Tongue (tissue), 2 donors: ENCODE results near the gene FOXQ1. TPM values are rescaled to one million over a fixed set of nuclear protein-coding genes. Genes with fewer than 3 reads are reported as not detected.
A peak's percentile ranks its signal among the peaks of the same experiment; 100 is the strongest.
"Not testable (repeated sequence)": the region's sequence is repeated elsewhere in the genome, so short reads cannot be mapped to it uniquely, and the experiment has no call there.

Experiments used
- DNase-seq: peaks from one replicate; pipeline ENCODE4 v3.0.0-alpha.2; 2015
- total RNA-seq: library from RNA; depleted of rRNA; stranded (reverse); fragments of >200 nt; gene quantifications from one replicate; pipeline ENCODE4 v1.2.3, GENCODE V29; 2014

FOXQ1 gene
- total RNA-seq, 1 donor from 2014 or later: 6.4 TPM

DNA sequence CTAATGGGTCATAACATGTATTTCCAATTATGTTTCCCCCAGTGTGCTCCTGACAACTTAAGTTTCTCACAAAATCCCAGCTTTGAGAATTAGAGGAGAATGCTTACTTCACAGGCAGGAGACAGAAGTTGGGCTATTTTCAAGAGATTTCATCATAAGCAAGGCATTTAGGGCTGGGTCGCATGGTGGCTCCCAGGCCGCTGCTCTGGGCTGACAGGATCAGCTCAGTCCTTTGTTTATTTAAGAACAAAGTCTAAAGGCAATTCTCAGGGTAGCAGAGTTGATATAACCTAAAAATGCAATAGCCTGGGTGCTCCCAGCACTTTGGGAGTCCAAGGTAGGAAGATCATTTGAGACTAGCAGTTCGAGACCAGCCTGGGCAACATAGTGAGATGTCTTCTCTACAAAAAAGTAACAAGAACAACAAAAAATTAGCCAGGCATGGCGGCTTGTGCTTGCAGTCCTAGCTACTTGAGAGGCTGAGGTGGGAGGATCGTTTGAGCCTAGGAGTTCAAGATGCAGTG is 10.9 kb downstream of the FOXQ1 start:
- DNase-seq: peak; percentile 77

GRCh38 chr6:1324936-1325335 is 13.0 kb downstream of the FOXQ1 start:
- DNase-seq: no peak

DNA sequence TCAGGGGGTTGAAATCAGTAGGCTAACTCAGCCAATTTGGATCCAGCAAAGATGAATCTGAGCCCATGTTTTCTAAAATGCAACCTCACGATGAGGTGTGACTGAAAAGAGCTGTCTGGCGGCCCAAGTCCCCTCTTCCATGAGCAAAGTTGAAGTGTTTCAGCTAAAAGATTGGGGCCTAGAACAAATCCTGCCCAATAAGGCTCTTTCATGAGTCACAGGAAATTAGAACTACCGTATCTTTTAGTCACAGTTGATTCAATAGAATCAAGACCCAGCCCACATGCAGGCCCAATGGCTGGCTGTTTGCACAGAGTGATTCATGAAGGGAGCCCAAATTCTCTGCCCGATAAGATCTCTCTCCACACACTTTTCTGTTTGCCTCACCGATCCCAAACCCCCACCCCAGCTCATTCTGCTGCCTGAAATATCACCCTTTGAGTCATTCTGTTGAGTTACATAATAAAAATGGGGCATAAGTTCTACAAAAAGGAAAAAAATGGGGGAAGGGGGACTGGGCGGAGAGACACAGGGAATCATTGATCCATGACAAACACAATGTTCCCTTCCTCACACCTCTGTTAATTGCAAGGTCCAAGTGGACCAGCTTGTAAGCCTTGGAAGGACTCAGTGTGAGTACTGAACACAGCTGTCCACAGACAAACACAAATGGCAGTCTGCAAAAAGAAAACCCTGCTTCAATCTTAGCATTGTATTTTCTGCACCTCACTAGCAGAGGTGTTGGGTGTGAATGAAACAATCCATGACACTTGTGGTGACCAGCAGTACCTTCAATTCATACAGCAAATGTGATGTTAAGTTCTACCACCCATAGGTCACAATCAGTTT is 13.8 kb downstream of the FOXQ1 start:
- no peak for DNase-seq

DNA sequence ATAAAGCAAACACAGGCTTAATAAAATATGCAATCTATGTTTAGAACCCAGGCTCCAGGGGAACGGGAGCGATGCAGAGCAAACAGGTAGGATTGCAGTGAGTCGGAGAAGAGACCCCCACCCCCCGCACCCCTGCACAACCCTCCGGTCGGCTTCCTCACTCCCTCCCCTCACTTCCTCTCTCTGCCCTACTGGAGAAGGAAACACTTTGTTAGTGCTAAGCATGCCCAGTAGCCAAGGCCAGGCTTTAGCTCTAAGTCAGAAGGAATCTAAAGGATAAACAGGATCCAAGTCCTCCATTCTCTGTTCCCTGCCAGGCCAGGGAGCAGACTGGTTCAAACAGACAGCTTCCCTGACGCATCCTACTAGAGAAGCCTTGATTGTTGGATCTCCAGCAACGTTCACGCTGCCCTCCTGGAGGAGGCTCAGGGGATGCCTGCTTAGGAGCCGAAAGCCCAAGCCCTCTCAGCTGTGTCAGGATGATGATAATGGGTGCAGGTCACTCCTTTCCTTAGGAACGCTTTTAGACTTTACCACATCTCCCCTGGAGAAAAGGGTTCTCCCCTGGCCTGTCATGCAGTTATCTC is 14.7 kb downstream of the FOXQ1 start:
- DNase-seq: no peak

- no peak for DNase-seq
These were observed 15.7 kb downstream of the FOXQ1 start for GRCh38 chr6:1327630-1328029.

GRCh38 chr6:1328129-1328800 is 16.4 kb downstream of the FOXQ1 start:
- no peak for DNase-seq

DNA sequence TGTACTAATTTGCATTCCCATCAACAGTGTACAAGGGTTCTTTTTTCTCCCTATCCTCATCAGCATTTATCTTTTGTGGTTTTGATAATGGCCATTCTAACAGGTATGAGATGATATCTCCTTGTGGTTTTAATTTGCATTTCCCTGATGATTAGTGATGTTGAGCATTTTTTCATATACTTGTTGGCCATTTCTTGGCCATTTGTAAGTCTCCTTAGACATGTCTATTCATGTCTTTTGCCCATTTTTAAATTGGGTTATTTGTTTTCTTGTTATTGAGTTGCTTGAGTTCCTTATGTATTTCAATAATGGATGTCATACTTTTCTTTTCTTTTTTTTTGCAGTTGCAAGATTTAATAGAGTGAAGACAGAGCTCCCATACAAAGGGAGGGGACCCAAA is 17.8 kb downstream of the FOXQ1 start:
- no peak for DNase-seq

- DNase-seq: no peak
These were observed 22.8 kb downstream of the FOXQ1 start for GRCh38 chr6:1334684-1335083.

- DNase-seq: peak; percentile 76
These were observed 23.6 kb downstream of the FOXQ1 start for GRCh38 chr6:1335367-1336037.

GRCh38 chr6:1336246-1336843 is 24.4 kb downstream of the FOXQ1 start:
- DNase-seq: peak; percentile 57

DNA sequence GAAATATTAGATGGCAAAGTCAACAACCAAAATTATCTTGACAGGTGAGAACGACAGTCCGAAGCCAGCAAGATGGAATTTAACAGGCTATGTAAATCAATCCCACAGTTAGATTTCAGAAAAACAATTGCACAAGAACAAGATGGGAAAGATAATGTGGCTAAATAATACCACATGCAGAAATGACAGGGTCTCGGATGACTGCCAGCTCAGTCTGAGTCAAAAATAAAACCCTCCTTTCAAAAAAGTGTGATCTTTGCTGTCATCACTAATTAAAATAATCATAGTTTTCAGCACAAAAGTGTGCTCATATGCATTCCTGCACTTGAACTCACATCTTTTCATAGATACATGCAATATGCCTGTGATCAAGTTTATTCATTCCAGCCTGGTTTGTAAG is 25.9 kb downstream of the FOXQ1 start:
- DNase-seq: no peak

DNA sequence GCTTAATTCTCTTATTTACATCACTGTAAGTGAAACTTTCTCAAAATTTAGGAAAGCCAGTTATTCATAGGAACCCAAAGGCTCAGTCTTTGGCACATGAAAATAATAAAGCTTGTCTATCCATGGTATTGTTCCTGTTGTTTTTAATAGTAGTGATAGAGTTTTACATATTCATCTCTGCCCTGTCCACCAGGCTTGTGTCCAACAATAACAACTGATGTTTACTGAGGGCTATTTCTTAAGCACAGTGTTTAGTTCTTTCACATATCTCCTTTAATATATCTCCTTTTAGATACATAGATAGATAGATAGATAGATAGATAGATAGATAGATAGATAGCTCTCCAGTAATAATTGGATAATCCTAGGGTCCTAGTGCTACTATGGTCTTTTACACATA is 34.2 kb downstream of the FOXQ1 start:
- no peak for DNase-seq

- no peak for DNase-seq
These were observed 34.7 kb downstream of the FOXQ1 start for GRCh38 chr6:1346558-1347091.

DNA sequence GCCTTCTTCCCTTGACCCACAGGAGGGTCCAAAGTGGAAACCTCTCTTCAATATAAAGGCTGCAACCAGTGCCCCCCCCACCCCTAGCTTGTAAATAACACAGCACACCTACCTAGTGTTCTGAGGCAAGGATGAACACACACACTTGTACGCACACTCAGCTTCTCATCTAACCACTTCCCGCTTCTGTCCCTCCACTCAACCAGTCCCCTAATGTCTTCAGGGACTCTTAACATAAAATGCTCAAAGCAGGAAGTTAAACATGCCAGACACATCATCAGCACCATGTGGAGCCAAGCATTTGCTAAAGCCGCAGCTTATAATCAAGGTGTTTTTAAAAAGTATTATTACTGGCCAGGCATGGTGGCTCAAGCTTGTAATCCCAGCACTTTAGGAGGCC is 35.3 kb downstream of the FOXQ1 start:
- no peak for DNase-seq

DNA sequence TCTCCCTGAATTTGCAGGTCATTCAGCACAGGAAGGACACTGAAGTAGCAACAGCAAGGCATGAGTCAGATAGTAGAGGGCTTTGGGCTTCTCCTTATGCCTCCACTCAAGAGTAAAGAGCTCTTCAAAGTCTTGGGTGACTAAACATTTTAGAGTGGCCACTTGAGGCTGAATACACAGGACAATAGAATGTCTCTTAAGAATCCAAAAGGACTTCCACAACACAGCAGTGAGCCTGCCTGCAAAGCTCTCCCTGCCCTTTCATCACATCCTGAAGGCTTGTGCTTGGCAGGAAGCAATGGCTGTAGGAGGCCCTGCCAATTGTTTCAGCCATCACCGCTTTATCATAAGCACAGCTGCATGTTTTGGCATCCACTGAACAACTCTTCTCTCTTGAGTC is 36.8 kb downstream of the FOXQ1 start:
- DNase-seq: peak; percentile 93

DNA sequence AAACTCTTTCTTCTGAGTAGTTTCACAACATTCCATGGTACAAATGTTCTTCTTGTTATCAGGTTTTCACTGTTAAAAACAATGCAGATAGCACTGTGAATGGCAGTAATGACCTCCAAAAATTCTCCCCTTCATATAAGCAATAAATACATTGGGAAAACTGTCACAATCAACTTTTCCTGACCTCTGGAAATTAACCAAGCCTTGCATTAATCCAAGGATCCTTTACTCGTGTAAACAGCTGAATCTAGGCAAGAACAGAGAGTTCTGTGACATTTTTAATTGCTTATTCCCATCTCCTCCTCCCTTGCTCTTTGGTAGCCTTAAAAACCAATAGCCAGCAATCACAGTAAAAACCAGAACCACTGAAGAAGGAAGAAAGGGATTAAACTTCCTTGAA is 37.8 kb downstream of the FOXQ1 start:
- DNase-seq: no peak

- no peak for DNase-seq
These were observed 39.6 kb downstream of the FOXQ1 start for GRCh38 chr6:1351381-1352008.

- not testable (repeated sequence) for DNase-seq
These were observed 43.2 kb downstream of the FOXQ1 start for GRCh38 chr6:1355068-1355467.

GRCh38 chr6:1361717-1362116 is 49.8 kb downstream of the FOXQ1 start:
- not testable (repeated sequence) for DNase-seq

DNA sequence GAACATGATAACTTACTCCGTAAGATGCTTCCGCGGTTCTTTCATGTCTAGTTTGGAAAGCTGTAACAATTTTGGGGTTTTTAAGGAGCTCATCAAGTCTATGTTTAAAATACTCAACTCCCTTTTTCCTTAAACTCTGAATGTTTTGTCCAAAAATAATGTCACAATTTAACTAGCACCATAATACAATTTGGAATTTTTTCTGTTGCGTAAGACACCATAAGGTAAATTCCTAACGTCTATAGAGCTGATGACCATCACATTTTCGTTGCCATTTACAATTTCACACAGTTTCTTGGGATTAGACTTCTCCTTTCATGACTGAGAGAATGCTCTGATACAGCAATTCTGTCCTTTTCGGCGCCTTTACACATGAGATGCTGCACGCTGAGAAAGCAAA is 50.7 kb downstream of the FOXQ1 start:
- no peak for DNase-seq

- DNase-seq: no peak
These were observed 51.4 kb downstream of the FOXQ1 start for GRCh38 chr6:1363298-1363697.
